Epithelial cell of esophagus (primary cell): ENCODE data around the gene CDK7.

Experiments used
- DNase-seq: peaks from one replicate; pipeline ENCODE4 v3.0.0; 2010; ENCODE audit warnings: low read depth
- H3K4me3 ChIP-seq: 2 replicates; pipeline ENCODE4 v1.5.1; 2011; ENCODE audit warnings: mild to moderate bottlenecking, low read length, control low read depth
- CTCF ChIP-seq: IDR thresholded peaks from 2 replicates; pipeline ENCODE4 v1.5.1; 2011; ENCODE audit warnings: low read depth, mild to moderate bottlenecking, low read length, control low read depth, inconsistent platforms; ENCODE audit not compliant: insufficient read depth; ENCODE audit errors: missing control alignments

Gene CDK7

GRCh38 chr5:69257577-69257976 lies 22.9 kb downstream of the CDK7 start:
- DNase-seq, result no peak
- H3K4me3 ChIP-seq, result no peak overlapping the region
- TF ChIP-seq CTCF, result no peak

- TF ChIP-seq CTCF, result no peak
- peak; percentile 26 for DNase-seq
- no peak overlapping the region for H3K4me3 ChIP-seq
Observed at GRCh38 chr5:69261034-69261433, 26.3 kb downstream of the CDK7 start.

- peak; percentile 15 for DNase-seq
- no peak overlapping the region for H3K4me3 ChIP-seq
- TF ChIP-seq CTCF, result peak; percentile 25
Observed at GRCh38 chr5:69265931-69266330, 31.2 kb downstream of the CDK7 start.

DNA sequence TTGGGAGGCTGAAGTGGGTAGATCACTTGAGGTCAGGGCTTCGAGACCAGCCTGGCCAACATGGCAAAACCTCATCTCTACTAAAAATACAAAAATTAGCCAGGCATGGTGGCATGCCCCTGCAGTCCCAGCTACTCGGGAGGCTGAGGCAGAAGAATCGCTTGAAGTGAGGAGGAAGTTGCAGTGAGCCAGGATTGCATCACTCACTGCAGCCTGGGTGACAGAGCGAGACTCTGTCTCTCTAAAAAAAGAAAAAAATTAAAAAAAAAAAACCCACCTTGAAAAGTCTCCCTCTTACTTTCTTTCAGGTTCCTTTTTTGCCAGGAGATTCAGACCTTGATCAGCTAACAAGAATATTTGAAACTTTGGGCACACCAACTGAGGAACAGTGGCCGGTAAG lies 34.2 kb downstream of the CDK7 start:
- DNase-seq, result no peak
- TF ChIP-seq CTCF, result no peak
- no peak overlapping the region for H3K4me3 ChIP-seq

GRCh38 chr5:69270840-69271239 lies 36.2 kb downstream of the CDK7 start:
- DNase-seq, result no peak
- H3K4me3 ChIP-seq, result no peak overlapping the region
- TF ChIP-seq CTCF, result no peak

- no peak overlapping the region for H3K4me3 ChIP-seq
- TF ChIP-seq CTCF, result no peak
- DNase-seq, result peak; percentile 57
Observed at GRCh38 chr5:69271376-69271775, 36.7 kb downstream of the CDK7 start.

- no peak for DNase-seq
- H3K4me3 ChIP-seq, result no peak overlapping the region
- TF ChIP-seq CTCF, result no peak
Observed at GRCh38 chr5:69275563-69275962, 40.9 kb downstream of the CDK7 start.
